NCI-H69 (cell line): ENCODE measurements around the gene CCL22.
A peak's percentile ranks its signal among the peaks of the same experiment; 100 is the strongest.
"Not testable (repeated sequence)": the region's sequence is repeated elsewhere in the genome, so short reads cannot be mapped to it uniquely, and the experiment has no call there.

Source experiments
- DNase-seq: peaks from one replicate; lab custom pipeline; 2025; lab: John Stamatoyannopoulos, UW

CCL22 gene, protein sequence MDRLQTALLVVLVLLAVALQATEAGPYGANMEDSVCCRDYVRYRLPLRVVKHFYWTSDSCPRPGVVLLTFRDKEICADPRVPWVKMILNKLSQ

DNA sequence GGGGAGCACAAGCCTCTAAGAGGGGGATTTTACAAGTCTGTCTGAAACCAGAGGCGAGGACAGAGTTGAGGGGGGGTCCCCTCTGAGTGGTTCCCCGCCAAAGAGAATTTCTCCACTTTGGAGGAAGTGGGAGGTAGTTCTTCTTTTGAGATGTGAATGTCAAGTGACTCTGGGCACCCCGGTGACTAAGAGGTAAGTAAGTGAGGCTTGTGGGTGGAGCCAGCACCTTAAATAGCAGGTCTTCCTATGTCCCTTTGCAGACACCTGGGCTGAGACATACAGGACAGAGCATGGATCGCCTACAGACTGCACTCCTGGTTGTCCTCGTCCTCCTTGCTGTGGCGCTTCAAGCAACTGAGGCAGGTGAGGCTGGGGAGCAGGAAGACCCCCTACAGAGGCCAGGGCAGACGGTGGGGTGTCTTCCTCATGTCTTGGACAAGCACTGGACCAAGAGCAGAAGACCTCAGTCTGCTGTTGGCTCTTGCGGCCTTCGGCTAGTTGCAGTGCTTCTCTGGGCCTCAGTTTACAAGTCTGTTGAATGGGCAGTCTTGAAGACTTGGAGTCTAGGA is at the start of gene CCL22:
CCL22 (plus strand) TSS at position 257 of the 569 bp plus-strand sequence; CDS start at position 291, 34 bp downstream.
- DNase-seq, result no peak

DNA sequence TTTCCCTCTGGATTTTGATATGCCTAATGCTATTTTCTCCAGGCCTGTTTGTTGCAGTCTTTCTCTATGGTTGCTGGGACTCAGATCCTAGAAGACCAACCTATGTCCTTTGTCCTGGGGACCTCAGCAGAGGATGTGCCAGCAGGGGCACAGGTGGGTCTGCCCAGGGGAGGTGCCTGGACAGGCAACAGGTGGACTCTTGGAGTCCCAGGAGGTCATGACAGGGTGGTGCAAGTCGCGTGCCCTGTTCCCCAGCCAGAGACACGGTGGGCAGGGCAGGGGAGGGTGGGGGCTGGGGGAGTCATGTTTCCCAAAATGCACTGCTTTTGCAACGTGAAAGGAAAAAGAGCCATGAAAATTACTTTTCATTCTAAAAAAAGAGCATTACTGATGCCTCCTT is 47.8 kb upstream of the CCL22 start:
- no peak for DNase-seq

DNA sequence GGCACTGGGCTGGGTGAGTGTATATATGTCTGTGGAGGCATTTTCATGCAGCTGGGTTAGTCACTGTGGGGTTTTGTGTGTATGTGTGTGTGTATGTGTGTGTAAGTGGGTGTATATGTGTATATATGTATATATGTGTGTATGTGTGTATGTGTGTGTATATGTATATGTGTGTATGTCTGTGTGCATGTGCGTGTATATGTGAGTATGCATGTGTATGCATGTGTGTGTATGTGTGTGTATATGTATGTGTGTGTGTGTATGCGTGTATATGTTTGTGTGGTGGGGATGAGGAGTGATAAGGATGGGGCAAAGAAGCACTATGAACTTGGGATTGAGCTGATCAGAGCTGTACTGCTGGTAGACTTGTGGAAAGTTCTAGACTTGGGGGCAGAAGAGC is 45.1 kb upstream of the CCL22 start:
- no peak for DNase-seq

DNA sequence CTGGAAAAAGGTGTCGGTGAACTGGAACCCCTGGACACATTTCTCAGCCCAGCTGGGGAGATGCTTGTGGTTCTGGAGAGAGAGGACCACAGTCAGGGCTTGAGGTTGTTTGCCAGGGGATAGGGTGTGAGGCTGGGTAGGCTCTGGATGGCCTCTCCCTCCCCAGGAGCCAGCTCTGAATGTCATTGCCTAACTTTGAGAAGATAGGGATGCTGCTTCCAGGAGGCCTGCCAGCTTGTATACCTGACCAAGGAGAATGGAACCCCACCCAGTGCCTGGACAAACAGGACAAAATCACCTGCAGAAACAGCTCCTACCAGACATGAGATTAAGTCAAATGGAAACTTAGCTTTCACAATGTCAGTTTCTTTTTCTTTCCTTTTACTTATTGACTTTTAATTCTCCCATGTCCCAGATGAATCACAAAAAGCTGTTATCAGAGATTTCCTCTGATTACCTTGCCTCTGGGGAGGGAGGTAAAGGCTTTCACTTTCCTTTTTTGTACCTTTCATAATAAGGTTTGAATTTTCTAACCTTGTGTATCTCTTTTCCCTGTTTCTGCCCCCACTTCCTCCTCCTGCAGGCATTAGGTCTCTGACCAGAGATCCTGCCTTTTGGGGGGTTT is 44.3 kb upstream of the CCL22 start:
- no peak for DNase-seq

DNA sequence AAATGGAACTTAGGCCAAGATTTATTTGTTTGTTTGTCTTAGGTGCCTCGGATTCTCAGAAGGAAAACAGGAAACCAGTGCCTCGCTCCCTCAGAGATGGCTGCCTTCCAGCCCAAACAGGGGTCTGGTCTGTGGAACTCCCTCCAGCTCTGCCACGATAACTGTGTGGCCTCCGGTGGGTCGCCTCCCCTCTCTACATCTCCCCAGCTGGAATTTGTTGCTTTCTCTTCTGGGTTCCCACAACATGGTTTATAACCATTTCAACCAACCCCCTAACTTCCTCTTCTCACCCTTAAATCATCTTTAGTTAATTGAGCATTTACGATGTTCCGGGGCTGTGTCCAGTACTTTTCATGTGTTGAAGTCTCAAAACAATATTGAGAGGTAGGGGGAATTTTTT is 43.2 kb upstream of the CCL22 start:
- no peak for DNase-seq

DNA sequence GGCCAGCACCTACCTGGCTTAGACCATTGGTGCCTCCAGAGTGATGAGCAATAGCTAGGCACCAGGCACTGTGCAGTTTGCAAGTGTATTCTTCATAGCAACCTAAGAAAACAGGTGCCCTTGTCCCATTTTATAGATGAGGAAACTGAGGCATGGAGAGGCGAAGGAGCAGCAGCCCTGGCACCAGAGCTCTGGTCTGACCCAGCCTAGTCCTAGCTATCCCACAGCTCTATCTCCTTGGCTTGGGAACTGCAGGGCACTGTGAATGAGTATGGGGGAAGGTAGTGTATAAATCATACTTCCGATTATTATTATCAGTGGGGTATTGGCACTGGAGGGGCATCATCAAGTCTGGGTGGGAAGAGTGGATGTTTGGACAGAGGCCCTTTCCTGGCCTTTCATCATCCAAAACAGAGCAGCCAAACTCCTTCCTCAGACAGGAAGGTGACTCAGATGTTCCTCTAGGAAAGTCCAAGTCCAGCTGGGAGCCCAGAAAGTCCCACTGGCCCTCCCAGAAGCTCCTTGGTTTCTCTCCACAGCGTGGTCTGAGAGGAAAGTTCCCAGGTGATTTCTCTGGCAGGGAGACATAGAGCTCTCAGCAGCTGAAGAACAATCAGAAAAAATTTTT is 42.1 kb upstream of the CCL22 start:
- no peak for DNase-seq

DNA sequence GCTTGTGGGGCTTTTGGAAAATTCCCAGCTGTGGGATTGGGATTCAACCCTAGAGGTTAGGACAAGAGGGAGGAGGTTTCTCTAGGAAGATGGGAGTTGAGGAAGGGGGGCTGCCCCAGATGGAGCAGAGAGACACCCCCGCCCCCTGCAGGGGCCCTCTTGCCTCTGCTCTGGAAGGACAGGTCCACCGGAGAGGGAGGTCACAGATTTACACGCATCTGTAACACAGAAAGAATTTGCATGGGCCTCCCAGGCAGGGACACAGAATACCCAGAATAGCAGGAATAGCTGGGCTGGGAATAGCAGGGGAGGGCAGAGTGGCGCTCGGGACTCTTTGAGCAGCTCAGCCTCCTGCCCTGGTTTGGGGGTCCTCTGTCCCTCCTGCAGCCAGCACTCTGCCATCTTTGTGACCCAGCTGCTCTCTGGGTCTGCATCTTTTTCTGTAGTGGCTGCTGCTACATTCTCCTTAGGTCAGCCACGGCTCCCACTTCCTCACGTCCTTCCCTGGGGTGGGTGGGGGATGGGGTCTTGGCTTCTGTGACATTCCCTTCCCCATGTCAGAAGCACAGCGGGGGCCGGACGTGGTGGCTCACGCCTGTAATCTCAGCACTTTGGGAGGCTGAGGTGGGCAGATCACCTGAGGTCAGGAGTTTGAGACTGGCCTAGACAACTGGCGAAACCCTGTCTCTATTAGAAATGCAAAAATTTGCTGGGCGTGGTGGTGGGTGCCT is 40.2 kb upstream of the CCL22 start:
- no peak for DNase-seq

DNA sequence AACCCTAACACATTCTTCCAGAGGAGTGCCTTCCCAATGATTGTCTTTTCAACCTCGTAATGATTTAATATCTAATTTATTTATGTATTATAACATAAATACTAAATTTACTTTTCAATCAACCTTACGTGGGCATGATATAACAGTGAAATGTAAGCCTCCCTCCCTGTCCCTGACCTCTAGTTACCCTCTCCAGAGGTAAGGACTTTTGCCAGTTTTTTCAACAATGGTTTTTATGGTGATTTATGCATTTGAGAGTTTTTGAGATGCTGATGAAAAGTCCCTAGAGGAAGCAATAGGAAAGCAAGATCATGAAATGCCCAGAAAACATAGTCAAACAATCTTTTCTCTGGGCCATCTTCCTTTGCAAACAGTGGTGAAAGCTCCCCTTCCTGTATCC is 38.9 kb upstream of the CCL22 start:
- DNase-seq, result no peak

DNA sequence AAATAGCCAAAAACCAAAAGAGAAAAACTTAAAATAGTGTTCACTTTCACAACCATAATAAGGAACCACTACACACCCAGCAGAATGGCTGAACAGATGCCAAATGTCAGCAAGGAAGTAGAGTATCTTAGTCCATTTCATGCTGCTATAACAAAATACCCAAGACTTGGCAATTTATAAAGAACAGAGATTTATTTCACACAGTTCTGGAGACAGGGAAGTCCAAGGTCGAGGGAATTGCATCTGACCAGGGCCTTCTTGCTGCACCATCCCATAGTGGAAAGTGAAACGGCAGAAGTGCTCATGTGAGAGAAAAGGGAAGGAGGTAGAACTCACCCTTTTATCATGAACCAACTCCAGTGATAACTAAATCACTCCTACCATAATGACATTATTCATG is 33.8 kb upstream of the CCL22 start:
- DNase-seq, result no peak

DNA sequence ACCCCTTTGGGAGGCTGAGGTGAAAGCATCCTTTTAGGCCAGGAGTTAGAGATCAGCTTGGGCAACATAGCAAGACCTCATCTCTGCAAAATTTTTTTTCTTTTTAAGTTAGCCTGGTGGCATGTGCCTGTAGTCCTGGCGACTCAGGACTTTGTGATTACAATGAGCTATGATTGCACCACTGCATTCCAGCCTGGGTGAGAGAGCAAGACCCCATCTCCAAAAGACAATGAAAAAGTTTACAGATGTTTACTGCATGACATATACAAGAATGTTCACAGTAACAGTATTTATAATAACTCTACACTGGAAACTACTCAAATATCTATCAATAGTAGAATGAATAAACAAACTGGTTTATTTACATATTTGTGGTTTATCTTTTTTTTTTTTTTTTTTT is 33.1 kb upstream of the CCL22 start:
- no peak for DNase-seq

DNA sequence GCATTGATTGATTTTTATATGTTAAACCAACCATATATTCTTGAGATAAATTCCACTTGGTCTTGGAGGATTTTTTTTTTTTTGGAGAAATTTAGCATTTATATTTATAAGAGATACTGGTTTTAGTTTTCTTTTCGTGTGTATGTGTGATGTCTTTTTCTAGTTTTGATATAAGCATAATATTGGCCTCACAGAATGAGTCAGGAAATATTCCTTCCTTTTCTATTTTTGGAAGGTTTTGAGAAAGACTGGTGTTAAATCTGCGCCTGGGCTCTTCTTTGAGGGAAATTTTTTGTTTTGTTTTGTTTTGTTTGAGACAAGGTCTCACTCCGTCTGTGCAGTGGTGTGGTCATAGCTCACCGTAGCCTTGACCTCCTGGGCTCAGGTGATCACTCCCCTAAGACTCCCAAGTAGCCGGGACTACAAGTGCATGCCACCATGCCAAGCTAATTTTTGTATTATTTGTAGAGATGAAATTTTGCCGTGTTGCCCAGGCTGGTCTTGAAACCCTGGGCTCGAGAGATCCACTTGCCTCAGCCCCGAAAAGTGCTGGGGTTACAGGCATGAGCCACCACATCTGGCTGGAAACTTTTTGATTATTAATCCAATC is 28.8 kb upstream of the CCL22 start:
- no peak for DNase-seq

DNA sequence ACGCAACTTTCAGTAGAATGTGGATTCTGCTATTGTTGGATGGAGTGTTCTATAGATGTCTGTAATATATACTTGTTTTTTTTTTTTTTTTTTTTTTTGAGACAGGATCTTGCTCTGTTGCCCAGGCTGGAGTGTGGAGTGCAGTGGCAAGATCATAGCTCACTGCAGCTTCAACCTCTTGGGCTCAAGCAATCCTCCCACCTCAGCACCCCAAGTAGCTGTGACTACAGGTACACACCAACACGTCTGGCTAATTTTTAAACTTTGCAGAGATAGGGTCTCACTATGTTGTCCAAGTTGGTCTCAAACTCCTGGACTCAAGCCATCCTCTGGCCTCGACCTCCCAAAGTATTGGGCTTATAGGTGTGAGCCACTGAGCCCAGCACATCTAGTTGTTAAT is 27.2 kb upstream of the CCL22 start:
- no peak for DNase-seq

DNA sequence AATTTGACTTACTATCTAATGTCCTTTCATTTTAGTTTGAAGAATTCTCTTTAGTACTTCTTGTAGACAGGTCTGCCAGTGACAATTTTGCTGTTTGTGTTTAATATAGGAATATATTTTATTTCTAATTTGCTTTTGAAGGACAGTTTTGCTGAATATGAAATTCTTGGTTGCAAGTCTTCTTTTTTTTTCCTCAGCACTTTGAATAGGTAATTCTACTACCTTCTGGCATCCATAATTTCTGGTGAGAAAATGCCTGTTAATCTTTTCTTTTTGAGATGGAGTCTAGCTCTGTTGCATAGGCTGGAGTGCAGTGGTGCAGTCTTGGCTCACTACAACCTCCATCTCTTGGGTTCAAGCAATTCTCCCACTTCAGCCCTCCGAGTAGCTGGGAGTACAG is 25.2 kb upstream of the CCL22 start:
- DNase-seq, result no peak

DNA sequence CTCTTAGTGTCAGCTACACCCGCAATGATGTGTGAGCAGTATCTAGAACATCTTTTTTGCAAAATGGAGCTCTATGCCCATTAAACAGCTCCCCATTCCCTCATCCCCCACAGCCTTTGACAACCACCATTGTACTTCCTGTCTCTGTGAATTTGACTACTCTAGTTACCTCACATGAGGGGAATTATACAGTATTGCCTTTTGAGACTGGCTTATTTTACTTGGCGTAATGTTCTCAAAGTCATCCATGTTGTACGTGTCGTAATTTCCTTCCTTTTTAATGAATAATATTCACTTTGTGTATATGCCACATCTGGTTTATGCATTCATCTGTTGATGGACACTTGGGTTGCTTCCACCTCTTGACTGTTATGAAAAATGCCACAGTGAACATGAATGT is 23.2 kb upstream of the CCL22 start:
- DNase-seq, result no peak

DNA sequence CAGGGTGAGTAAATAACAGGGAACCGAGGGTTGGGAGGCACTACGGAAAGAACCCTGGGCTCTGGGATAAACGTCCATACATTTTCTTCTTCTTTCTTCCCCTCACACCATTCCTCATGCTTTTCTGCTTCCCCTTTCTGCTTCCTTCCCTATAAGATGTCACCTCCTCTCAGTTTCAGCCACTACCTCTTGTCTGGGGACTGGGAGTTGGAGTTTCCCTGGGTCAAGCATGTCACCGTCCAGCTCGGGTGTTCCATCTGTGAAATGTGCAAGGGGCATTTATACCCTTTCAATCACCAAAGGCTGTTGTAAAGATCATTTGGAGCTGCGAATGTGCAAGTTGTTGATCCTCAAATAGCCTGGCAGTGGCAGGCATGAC is 17.5 kb upstream of the CCL22 start:
- DNase-seq, result no peak

DNA sequence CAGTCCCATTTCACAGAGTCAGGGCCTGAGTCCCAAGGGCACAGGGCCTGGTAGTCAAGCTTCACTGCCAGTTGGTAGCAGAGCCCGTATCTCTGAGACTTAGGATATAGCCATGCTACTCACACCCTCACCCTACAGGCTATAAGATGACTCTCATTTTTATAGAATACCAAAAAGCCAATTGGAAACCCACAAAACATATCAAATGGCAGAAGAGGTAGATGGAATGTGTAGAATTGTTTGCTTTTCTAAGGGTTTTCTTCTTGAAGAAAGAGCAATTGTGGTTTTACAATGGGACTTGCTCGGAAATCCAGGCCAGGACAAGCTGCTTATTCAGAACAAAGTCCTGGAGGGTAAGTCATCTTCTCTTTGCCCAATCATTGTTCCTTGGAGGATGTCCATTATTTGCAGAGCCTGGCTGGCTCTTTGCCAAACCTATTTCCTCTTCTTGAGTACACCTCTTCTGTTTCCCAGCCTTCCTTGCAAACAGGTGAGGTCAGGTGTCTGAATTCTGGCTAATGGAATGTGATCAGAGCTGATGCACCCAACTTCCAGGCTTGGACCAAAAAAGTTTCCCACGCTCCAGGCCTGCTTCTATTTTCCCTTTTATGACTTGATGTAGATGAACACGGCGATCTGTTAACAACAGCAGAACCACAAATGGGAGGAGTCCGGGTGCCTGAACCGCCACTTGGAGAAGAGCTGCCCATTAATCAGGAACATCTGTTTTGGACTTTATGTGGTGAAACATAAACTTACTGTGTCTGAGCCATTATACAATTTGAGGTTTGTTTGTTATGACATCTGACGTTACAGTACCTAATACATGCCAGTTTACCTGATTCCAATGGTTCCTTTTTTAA is 16.9 kb upstream of the CCL22 start:
- peak; percentile 54 for DNase-seq

DNA sequence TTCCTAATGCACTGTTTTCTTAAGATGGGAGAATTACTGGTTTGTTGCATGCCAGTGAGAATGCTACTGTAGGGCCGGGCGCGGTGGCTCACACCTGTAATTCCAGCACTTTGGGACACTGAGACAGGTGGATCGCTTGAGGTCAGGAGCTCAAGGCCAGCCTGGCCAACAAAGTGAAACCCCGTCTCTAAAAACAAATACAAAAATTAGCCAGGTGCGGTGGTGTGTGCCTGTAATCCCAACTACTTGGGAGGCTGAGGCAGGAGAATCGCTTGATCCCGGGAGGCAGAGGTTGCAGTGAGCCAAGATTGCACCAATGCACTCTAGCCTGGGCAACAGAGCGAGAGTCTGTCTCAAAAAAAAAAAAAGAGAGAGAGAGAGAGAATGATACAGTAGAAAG is 16.0 kb upstream of the CCL22 start:
- DNase-seq, result not testable (repeated sequence)

DNA sequence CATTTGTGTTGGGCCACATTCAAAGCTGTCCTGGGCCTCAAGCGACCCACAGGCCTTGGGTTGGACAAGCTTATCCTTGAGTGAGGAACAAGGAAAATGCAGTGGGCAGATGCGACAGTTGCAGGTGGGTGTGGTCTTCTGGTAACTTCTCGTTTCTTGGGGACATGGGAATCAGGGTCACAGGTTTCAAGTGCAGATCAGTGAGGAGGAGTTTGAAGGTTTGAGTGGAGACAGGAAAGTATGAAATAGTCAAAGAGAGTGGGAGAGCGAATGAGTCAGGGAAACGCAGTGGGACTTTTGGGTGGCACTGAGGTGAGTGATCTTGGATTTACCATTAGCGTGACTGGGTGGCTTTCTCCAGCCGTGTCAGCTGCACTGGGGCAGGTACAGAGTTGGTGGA is 15.4 kb upstream of the CCL22 start:
- DNase-seq, result no peak

DNA sequence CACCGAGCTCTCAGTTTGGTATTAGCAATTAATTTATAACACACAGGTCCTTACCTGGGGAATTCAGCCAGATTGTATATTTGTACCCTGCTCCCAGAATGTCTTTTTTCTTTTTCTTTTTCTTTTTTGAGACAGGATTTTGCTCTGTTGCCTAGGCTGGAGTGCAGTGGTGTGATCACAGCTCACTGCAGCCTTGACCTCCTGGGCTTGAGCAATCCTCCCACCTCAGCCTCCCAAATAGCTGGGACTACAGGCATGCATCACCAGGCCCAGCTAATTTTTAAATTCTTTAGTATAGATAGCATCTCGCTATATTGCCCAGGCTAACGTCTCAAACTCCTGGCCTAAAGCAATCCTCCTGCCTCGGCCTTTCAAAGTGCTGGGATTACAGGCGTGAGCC is 14.5 kb upstream of the CCL22 start:
- not testable (repeated sequence) for DNase-seq

DNA sequence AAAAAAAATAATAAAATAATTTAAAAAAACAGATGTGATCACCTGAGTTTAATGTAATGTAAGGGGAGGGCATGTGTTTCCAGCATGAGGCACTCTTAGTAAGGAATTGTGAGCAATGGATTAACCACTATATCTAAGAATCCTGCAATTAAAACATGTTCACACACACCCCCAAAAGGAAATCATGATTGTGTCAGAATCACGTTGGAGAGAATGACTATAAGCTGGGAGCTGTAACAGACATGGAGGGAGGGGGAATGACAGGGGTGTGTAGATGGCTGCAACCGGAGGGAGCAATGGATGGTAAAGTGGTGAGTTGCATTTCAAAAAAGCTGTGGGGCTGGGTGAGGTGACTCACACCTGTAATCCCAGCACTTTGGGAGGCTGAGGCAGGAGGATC is 13.6 kb upstream of the CCL22 start:
- DNase-seq, result no peak

DNA sequence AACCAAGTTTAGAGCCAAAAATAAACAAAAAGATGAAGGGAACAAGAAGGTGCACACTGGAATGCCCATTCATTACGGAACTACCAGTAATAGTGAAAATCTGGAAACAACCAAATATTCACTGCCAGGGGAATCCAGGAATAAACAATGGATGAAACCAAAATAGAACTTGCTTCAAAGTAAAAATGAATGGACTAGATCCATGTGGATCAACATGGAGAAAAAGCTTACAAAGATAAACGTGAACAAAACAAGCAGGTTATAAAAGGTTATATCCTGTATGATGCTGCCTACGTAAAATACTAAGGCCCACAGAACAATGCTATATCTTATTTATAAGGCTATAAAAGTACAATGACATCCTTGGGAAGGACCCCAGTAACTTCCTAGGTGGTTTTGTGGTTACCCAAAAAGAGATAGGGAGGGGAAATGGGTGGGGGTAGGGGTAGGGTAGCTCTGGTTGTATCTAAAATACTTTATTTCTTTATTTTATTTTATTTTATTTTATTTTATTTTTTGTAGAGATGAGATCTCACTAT is 12.8 kb upstream of the CCL22 start:
- no peak for DNase-seq
